ENCODE results near the gene CUX1.

GRCh38 chr7:102119213-102119651 is 301.8 kb downstream of the CUX1 start:
- TF ChIP-seq, protein P1, sequence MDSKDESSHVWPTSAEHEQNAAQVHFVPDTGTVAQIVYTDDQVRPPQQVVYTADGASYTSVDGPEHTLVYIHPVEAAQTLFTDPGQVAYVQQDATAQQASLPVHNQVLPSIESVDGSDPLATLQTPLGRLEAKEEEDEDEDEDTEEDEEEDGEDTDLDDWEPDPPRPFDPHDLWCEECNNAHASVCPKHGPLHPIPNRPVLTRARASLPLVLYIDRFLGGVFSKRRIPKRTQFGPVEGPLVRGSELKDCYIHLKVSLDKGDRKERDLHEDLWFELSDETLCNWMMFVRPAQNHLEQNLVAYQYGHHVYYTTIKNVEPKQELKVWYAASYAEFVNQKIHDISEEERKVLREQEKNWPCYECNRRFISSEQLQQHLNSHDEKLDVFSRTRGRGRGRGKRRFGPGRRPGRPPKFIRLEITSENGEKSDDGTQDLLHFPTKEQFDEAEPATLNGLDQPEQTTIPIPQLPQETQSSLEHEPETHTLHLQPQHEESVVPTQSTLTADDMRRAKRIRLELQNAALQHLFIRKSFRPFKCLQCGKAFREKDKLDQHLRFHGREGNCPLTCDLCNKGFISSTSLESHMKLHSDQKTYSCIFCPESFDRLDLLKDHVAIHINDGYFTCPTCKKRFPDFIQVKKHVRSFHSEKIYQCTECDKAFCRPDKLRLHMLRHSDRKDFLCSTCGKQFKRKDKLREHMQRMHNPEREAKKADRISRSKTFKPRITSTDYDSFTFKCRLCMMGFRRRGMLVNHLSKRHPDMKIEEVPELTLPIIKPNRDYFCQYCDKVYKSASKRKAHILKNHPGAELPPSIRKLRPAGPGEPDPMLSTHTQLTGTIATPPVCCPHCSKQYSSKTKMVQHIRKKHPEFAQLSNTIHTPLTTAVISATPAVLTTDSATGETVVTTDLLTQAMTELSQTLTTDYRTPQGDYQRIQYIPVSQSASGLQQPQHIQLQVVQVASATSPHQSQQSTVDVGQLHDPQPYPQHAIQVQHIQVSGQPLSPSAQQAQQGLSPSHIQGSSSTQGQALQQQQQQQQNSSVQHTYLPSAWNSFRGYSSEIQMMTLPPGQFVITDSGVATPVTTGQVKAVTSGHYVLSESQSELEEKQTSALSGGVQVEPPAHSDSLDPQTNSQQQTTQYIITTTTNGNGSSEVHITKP (tag by site-specific recombination; IDR thresholded peaks at IDR 0.05) = no peak
- TF ChIP-seq ZNF274 (IDR thresholded peaks at IDR 0.05; ENCODE audit: low read length) (no peak), ZNF274 (tag by site-specific recombination; IDR thresholded peaks at IDR 0.05; ENCODE audit: borderline replicate concordance) (no peak), ZBTB21 (tag by site-specific recombination; IDR thresholded peaks at IDR 0.05) (no peak), ZNF416 (tag by site-specific recombination; IDR thresholded peaks at IDR 0.05) (no peak), KLF7 (tag by site-specific recombination; IDR thresholded peaks at IDR 0.05; ENCODE audit: borderline replicate concordance) (no peak), ZNF701 (tag by site-specific recombination; IDR thresholded peaks at IDR 0.05) (no peak)
- TF ChIP-seq, protein P2, sequence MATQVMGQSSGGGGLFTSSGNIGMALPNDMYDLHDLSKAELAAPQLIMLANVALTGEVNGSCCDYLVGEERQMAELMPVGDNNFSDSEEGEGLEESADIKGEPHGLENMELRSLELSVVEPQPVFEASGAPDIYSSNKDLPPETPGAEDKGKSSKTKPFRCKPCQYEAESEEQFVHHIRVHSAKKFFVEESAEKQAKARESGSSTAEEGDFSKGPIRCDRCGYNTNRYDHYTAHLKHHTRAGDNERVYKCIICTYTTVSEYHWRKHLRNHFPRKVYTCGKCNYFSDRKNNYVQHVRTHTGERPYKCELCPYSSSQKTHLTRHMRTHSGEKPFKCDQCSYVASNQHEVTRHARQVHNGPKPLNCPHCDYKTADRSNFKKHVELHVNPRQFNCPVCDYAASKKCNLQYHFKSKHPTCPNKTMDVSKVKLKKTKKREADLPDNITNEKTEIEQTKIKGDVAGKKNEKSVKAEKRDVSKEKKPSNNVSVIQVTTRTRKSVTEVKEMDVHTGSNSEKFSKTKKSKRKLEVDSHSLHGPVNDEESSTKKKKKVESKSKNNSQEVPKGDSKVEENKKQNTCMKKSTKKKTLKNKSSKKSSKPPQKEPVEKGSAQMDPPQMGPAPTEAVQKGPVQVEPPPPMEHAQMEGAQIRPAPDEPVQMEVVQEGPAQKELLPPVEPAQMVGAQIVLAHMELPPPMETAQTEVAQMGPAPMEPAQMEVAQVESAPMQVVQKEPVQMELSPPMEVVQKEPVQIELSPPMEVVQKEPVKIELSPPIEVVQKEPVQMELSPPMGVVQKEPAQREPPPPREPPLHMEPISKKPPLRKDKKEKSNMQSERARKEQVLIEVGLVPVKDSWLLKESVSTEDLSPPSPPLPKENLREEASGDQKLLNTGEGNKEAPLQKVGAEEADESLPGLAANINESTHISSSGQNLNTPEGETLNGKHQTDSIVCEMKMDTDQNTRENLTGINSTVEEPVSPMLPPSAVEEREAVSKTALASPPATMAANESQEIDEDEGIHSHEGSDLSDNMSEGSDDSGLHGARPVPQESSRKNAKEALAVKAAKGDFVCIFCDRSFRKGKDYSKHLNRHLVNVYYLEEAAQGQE (tag by site-specific recombination; IDR thresholded peaks at IDR 0.05) = no peak
